ENCODE measurements around the gene VIPAS39. TPM values are rescaled to one million over a fixed set of nuclear protein-coding genes. Genes with fewer than 3 reads are reported as not detected.

Gene VIPAS39
- total RNA-seq, 1 experiment from 2014 or later, result 16.8 TPM

- H3K4me3 ChIP-seq (replicated peaks in 1 of 2; ENCODE audit: low read depth in 1 of 2, low read length in 2 of 2), result no peak overlapping the region
- no peak overlapping the region for H3K9ac ChIP-seq (ENCODE audit: low read length)
- H3K9me3 ChIP-seq (ENCODE audit: control insufficient read depth in 1 of 2, insufficient read depth in 1 of 2, low read depth in 1 of 2, low read length in 2 of 2), result no peaks in the 10 kb centered on the region
- H4K20me1 ChIP-seq (ENCODE audit: insufficient read depth), result no peaks in the 10 kb centered on the region
- intact Hi-C loops (cut with micrococcal nuclease), result no loop called here
- no peaks in the 10 kb centered on the region for H3K4me1 ChIP-seq (ENCODE audit: control insufficient read depth in 1 of 2, insufficient read depth in 2 of 2, low read length in 2 of 2)
- CTCF ChIA-PET, result no interaction called here
- no peak overlapping the region for H3K27ac ChIP-seq (ENCODE audit: low read depth, low read length)
- POLR2A ChIA-PET, result no interaction called here
- H3K36me3 ChIP-seq (ENCODE audit: control insufficient read depth in 1 of 2, insufficient read depth in 2 of 2, low read length in 2 of 2), result no peaks in the 10 kb centered on the region
- ATAC-seq, result no peak
- H3K9me2 ChIP-seq (ENCODE audit: insufficient read depth), result no peaks in the 10 kb centered on the region
- no peak overlapping the region for H2AFZ ChIP-seq (ENCODE audit: low read depth, low read length, poor library complexity, severe bottlenecking)
- no peak for TF ChIP-seq ATF3 (IDR thresholded peaks at IDR 0.05)
- TF ChIP-seq POLR2AphosphoS5 (IDR thresholded peaks at IDR 0.05; ENCODE audit: low read depth, low read length), result no peak
- TF ChIP-seq REST (IDR thresholded peaks at IDR 0.05; ENCODE audit: low read depth), result no peak
- no peak for TF ChIP-seq EGR1 (IDR thresholded peaks at IDR 0.05; ENCODE audit: low read depth)
- no peak for TF ChIP-seq SRF (IDR thresholded peaks at IDR 0.05; ENCODE audit: low read depth)
- no peak for TF ChIP-seq YY1 (IDR thresholded peaks at IDR 0.05; ENCODE audit: extremely low read depth, insufficient replicate concordance, low read depth, low read length)
- no peak for TF ChIP-seq ELF1 (IDR thresholded peaks at IDR 0.05; ENCODE audit: borderline replicate concordance, low read depth)
- TF ChIP-seq POLR2A (IDR thresholded peaks at IDR 0.05; ENCODE audit: borderline replicate concordance, extremely low read depth, insufficient read depth, insufficient read length), result no peak
- TF ChIP-seq JUND (IDR thresholded peaks at IDR 0.05), result no peak
- no peak for TF ChIP-seq CTCF (IDR thresholded peaks at IDR 0.05 in 2 of 3, conservative IDR thresholded peaks at IDR 0.05 in 1 of 3; ENCODE audit: borderline replicate concordance in 1 of 3, insufficient read depth in 1 of 3, low read depth in 2 of 3, low read length in 2 of 3)
- no peak for TF ChIP-seq SIN3A (IDR thresholded peaks at IDR 0.05; ENCODE audit: low read depth)
- TF ChIP-seq EZH2 (IDR thresholded peaks at IDR 0.05), result no peak
- TF ChIP-seq FOSL1 (IDR thresholded peaks at IDR 0.05; ENCODE audit: low read depth), result no peak
- TF ChIP-seq CBX3 (IDR thresholded peaks at IDR 0.05; ENCODE audit: low read depth), result no peak
- TF ChIP-seq ZNF274 (IDR thresholded peaks at IDR 0.05; ENCODE audit: low read depth, low read length), result no peak
- TF ChIP-seq EZH2phosphoT487 (IDR thresholded peaks at IDR 0.05; ENCODE audit: borderline replicate concordance), result no peak
- no peak for TF ChIP-seq ZFX (IDR thresholded peaks at IDR 0.05)
- RAD21 ChIA-PET (ENCODE audit: low non-redundant PET in 1 of 2, low total read pairs in 2 of 2, uncharacterized antibody in 2 of 2, unreplicated experiment in 2 of 2), result no interaction called here
- no peak for DNase-seq (ENCODE audit: low read depth, low spot score)
- H3K79me2 ChIP-seq (ENCODE audit: insufficient read depth, low read length), result no peaks in the 10 kb centered on the region
- no TSS peak for BruUV-seq (replicated peaks)
- H3K4me2 ChIP-seq (ENCODE audit: low read length), result no peak overlapping the region
- no peaks in the 10 kb centered on the region for H3K27me3 ChIP-seq (ENCODE audit: insufficient read depth, low read length)
Observed at GRCh38 chr14:77488558-77488957, 31.2 kb upstream of the VIPAS39 start.
